Rectal smooth muscle tissue (tissue), 1 donor: ENCODE data around the gene CTLA4.

Source experiments
- H3K27ac ChIP-seq: one replicate; pipeline ENCODE4 v1.7.0; 2013; ENCODE audit warnings: low read depth, low read length, inconsistent platforms
- H3K27me3 ChIP-seq: one replicate; pipeline ENCODE4 v1.7.0; 2013; ENCODE audit warnings: low read length; ENCODE audit not compliant: control insufficient read depth, insufficient read depth
- H3K36me3 ChIP-seq: one replicate; pipeline ENCODE4 v1.7.0; 2013; ENCODE audit warnings: low read length; ENCODE audit not compliant: control insufficient read depth, insufficient read depth
- H3K4me1 ChIP-seq: one replicate; pipeline ENCODE4 v1.7.0; 2013; ENCODE audit warnings: low read length; ENCODE audit not compliant: control insufficient read depth, insufficient read depth
- H3K4me3 ChIP-seq: one replicate; pipeline ENCODE4 v1.7.0; 2013; ENCODE audit warnings: low read length
- H3K9ac ChIP-seq: one replicate; pipeline ENCODE4 v1.7.0; 2013; ENCODE audit warnings: low read length

CTLA4 gene

DNA sequence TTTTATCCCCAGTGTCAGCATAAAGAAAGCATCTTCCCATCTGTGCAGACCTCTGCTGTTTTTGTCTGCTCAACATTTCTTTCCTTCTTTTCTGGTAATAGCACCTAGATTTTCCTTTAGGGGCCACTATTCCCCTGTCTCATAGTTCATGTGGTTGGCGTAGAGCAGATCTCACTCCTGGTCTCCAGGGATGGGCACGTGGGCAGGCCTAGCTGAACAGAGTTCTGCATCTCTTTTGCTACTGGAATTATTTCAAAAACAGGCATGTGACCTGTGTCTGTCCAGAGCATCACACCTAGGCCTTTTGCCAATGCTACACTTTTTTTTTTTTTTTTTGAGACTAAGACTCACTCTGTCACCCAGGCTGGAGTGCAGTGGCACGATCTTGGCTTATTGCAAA is 51.3 kb downstream of the CTLA4 start:
- no peaks in the 10 kb centered on the region for H3K36me3 ChIP-seq
- no peak overlapping the region for H3K4me3 ChIP-seq
- no peaks in the 10 kb centered on the region for H3K4me1 ChIP-seq
- H3K27ac ChIP-seq, result no peak overlapping the region
- no peak overlapping the region for H3K9ac ChIP-seq
- no peaks in the 10 kb centered on the region for H3K27me3 ChIP-seq
